Spinal cord (tissue), 10 donors: ENCODE data around the gene TAS2R1. TPM values are rescaled to one million over a fixed set of nuclear protein-coding genes. Genes with fewer than 3 reads are reported as not detected.

Source experiments
- DNase-seq, 6 donors: peaks; one replicate each; pipeline versions ENCODE4 v3.0.0 to v3.0.0-alpha.2; 2013 to 2015; ENCODE audit warnings: low spot score in 6 of 6, low read depth in 4 of 6
- H3K27ac ChIP-seq: one replicate; pipeline ENCODE4 v1.5.1; 2013; ENCODE audit warnings: low read depth, low read length, control low read depth
- H3K27me3 ChIP-seq: one replicate; pipeline ENCODE4 v1.6.1; 2013; ENCODE audit warnings: low read length; ENCODE audit not compliant: control insufficient read depth, insufficient read depth
- H3K36me3 ChIP-seq: one replicate; pipeline ENCODE4 v1.6.1; 2013; ENCODE audit warnings: low read length; ENCODE audit not compliant: control insufficient read depth, insufficient read depth
- H3K4me1 ChIP-seq: one replicate; pipeline ENCODE4 v1.6.1; 2013; ENCODE audit warnings: low read length; ENCODE audit not compliant: control insufficient read depth, insufficient read depth
- H3K4me3 ChIP-seq: one replicate; pipeline ENCODE4 v1.5.1; 2013; ENCODE audit warnings: low read depth, low read length, control low read depth
- H3K9me3 ChIP-seq: one replicate; pipeline ENCODE4 v1.6.1; 2013; ENCODE audit warnings: low read length; ENCODE audit not compliant: control insufficient read depth, insufficient read depth
- WGBS: methylation state at CpG from one replicate; pipeline ENCODE4 v1.1.5; 2013; ENCODE audit warnings: missing lambda C conversion rate; ENCODE audit not compliant: insufficient coverage; 5-methylcytosine and 5-hydroxymethylcytosine counted together
- polyA plus RNA-seq, 2 donors: library from polyadenylated mRNA; unstranded; fragments of 120-200 nt; gene quantifications; one replicate each; pipeline ENCODE4 v1.2.1, GENCODE V29; 2013; ENCODE audit not compliant: insufficient read length in 2 of 2
- total RNA-seq, 2 donors: library from RNA; depleted of rRNA in 1 of 2; stranded (reverse); fragments of 120-200 nt in 1 of 2; fragments of >200 nt in 1 of 2; gene quantifications; one replicate each; pipeline versions ENCODE4 v1.2.3 to v1.2.4, GENCODE V29; 2013 to 2014
- donor health status: healthy.

Gene TAS2R1
- total and polyA plus RNA-seq, 4 donors: 0.69 to 0.94 TPM; not detected in 2

DNA sequence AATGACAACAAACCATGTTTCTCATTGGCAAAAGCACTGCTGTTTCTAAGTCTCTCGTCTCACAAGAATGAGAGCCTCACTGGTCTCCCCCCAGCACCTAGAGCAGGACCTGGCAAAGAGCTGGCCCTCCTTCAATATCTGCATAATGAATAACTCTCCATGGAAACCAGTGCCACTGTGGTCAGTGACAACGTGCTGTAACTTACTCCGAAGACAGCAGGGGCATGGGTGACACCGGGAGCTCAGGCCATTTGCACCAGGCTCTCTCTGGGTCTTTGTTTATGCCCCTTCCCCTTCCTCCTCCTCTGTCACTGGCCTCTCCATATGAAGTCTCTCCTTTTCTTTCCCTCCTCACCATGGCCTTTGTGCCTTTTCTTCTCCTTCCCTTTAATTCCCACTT lies 33.3 kb downstream of the TAS2R1 start:
- Histone ChIP-seq H3K27me3 (no peaks in the 10 kb centered on the region), H3K9me3 (no peaks in the 10 kb centered on the region), H3K27ac (no peak overlapping the region), H3K4me1 (peaks cover 3% of the 10 kb centered on the region), H3K36me3 (no peaks in the 10 kb centered on the region), H3K4me3 (no peak overlapping the region)
- WGBS: 9% methylated on average over 4 of the region's 4 CpGs
- peak in 2 of 6 donors; percentile 24 for DNase-seq

DNA sequence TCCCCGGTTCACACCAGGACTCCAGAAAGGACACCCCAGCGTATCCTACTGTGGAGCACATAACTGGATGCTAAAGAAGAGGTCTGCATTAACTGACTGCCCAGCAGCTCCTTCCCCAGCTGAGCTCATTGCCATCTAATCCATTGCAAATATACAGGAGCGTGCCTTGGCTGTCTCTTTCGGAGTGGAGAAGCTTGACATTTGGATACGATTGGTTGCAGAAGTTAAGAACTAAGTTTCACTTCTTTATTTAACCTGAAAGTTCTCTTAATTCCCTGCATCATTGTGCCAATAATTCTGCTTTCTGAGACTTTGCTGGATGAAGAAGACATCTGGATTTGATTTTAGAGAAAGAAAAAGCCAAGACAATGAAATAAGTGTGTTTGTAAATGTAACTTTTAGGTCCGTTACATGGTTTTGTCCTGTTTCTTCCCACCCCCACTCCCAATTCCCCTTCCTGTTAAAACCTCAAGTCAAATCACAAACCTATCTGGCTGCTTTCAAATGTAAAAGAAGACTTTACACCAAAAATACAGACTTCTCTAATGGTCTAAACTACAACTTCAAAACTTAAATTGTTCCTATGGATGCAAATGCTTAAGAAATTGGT lies 33.9 kb downstream of the TAS2R1 start:
- Histone ChIP-seq H3K4me3 (no peak overlapping the region), H3K9me3 (no peaks in the 10 kb centered on the region), H3K36me3 (no peaks in the 10 kb centered on the region), H3K27me3 (no peaks in the 10 kb centered on the region), H3K27ac (no peak overlapping the region), H3K4me1 (peaks cover 3% of the 10 kb centered on the region)
- WGBS: 67% methylated on average over 2 of the region's 6 CpGs
- peak in 1 of 6 donors; percentile 11 for DNase-seq

DNA sequence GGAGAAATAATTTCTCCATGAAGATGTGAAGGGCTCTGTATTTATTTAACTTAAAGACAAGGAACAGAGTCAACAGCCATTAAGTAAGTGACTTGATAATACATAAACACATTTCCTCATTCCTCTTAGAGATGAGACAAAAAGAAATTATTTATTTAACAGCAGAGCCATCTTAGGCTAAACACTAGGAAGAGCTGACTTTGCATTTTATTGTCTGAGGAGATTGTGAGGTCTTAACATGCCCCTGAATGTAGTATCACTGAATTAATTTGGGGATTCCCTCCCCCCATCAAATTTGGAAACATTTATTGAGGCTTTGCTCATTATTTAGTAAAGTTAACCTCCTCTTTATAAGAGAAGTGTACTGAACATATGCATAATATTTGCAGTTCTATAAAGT lies 35.2 kb downstream of the TAS2R1 start:
- DNase-seq: no peak
- no peak overlapping the region for H3K4me3 ChIP-seq
- peaks cover 3% of the 10 kb centered on the region for H3K4me1 ChIP-seq
- no peaks in the 10 kb centered on the region for H3K36me3 ChIP-seq
- H3K27me3 ChIP-seq: no peaks in the 10 kb centered on the region
- no peaks in the 10 kb centered on the region for H3K9me3 ChIP-seq
- no peak overlapping the region for H3K27ac ChIP-seq

DNA sequence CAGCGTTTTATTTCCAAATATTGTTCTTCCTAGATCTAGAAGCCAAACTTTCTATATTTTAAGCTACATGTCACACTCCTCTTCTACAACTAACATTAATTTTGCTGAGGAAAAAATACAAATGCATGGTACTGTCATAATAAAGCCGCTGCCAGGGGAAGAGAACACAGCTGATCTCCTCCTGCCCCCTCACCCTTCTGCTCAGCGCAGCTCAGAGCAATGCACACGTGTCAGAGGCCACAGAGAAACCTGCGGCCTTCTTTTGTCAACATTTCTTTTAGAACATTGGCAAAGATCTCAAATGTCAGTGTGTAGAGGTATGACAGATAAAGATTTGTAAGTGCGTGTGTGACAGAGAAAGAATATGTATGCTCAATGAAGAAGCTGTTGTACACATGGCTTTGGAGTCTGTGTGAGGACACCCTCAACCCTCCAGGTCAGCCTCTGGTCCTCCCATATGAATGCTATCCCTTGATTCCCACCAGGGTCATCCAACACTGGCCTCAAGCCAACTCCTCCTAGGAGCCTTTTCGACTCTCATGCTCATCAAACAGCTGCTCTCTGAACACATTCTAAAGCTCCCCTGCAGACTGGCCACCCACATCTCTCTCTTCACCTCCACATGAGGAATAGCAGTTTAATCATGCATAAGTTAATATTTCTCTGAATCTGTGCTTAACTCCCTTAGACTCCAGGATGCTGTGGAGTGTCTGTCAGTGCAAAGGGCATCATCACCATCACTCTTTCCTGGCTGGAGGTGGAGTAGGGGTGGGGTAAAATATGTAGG lies 40.9 kb downstream of the TAS2R1 start:
- DNase-seq: no peak
- H3K27me3 ChIP-seq: no peaks in the 10 kb centered on the region
- H3K4me1 ChIP-seq: no peaks in the 10 kb centered on the region
- WGBS: 100% methylated on average over 1 of the region's 7 CpGs
- no peaks in the 10 kb centered on the region for H3K36me3 ChIP-seq
- H3K4me3 ChIP-seq: no peak overlapping the region
- H3K9me3 ChIP-seq: no peaks in the 10 kb centered on the region
- no peak overlapping the region for H3K27ac ChIP-seq

DNA sequence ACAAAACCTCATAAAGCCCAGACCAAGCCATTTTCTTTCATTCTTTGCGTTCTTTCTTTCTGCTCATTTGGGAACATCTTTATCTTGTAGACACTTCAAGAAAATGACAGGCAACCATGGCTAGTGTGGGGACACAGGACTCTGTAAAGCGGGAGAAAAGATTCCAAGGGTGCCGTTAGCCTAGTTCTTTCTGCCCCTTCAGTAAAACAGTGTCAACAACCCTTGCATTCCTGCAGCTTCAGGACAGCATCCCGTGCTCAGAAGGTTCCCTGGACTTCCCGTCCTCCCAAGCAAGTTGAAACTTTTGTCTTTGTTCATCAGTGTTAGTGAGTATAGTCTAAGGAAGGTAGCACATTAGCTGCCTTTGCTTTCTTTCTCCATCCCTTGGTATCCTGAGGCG lies 41.9 kb downstream of the TAS2R1 start:
- Histone ChIP-seq H3K27me3 (no peaks in the 10 kb centered on the region), H3K4me1 (no peaks in the 10 kb centered on the region), H3K27ac (no peak overlapping the region), H3K4me3 (no peak overlapping the region), H3K9me3 (no peaks in the 10 kb centered on the region), H3K36me3 (no peaks in the 10 kb centered on the region)
- WGBS: 90% methylated on average over 3 of the region's 6 CpGs
- no peak for DNase-seq

DNA sequence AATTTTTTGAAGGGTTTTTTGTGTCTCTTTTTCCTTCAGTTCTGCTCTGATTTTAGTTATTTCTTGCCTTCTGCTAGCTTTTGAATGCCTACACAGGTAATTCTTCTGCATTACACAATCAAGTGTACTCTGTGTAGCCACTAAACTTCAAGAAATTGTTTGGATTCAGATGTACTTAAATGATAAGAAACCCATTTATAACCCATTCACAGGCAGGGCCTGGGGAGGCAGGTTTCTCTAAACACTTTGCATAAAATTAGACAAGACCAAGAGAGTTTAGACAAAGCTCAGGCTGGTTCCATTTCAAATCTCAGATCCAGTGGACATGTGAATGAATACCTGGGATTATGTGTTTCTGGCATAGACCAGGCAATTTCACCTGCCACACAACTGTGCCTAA lies 43.0 kb downstream of the TAS2R1 start:
- no peak for DNase-seq
- no peak overlapping the region for H3K4me3 ChIP-seq
- H3K36me3 ChIP-seq: no peaks in the 10 kb centered on the region
- H3K27ac ChIP-seq: no peak overlapping the region
- no peaks in the 10 kb centered on the region for H3K9me3 ChIP-seq
- no peaks in the 10 kb centered on the region for H3K4me1 ChIP-seq
- no peaks in the 10 kb centered on the region for H3K27me3 ChIP-seq

DNA sequence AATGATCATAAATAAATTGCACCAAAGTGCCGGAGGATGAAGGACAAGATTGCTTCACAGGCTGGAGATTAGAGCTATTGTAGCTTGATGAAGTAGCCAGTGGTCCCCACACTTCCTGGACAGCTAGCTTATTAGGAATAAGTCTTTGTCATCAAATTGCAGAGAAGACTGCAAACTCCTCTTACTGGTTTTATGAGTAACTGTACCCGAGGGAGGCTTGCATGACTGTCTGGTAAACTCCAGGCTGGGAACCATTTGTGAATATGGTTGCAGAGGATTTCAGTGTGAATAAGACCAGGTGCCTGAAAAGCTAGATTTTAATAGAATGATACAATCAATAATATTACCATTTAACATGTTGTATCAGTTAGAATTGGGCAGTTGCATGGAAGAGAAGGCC lies 47.7 kb downstream of the TAS2R1 start:
- H3K36me3 ChIP-seq: no peaks in the 10 kb centered on the region
- no peaks in the 10 kb centered on the region for H3K4me1 ChIP-seq
- DNase-seq: no peak
- no peak overlapping the region for H3K27ac ChIP-seq
- no peaks in the 10 kb centered on the region for H3K27me3 ChIP-seq
- WGBS: 50% methylated on average over 1 of the region's 2 CpGs
- H3K9me3 ChIP-seq: no peaks in the 10 kb centered on the region
- no peak overlapping the region for H3K4me3 ChIP-seq

Other genes starting within 250 kb of the TAS2R1 start
- 10 to 100 TPM; 59.2 to 70.7 TPM for gene SEMA5A, start 84.3 kb downstream of the TAS2R1 start, total RNA-seq
- gene SEMA5A, start 84.3 kb downstream of the TAS2R1 start, polyA plus RNA-seq: 10 to 100 TPM; 35.2 to 59.5 TPM